ENCODE results near the gene ZDHHC7. TPM values are rescaled to one million over a fixed set of nuclear protein-coding genes. Genes with fewer than 3 reads are reported as not detected.
"Not testable (repeated sequence)": the region's sequence is repeated elsewhere in the genome, so short reads cannot be mapped to it uniquely, and the experiment has no call there.

The ZDHHC7 gene
- total RNA-seq, 4 donors from 2014 or later: 45.9 to 65.5 (median 54.3) TPM

DNA sequence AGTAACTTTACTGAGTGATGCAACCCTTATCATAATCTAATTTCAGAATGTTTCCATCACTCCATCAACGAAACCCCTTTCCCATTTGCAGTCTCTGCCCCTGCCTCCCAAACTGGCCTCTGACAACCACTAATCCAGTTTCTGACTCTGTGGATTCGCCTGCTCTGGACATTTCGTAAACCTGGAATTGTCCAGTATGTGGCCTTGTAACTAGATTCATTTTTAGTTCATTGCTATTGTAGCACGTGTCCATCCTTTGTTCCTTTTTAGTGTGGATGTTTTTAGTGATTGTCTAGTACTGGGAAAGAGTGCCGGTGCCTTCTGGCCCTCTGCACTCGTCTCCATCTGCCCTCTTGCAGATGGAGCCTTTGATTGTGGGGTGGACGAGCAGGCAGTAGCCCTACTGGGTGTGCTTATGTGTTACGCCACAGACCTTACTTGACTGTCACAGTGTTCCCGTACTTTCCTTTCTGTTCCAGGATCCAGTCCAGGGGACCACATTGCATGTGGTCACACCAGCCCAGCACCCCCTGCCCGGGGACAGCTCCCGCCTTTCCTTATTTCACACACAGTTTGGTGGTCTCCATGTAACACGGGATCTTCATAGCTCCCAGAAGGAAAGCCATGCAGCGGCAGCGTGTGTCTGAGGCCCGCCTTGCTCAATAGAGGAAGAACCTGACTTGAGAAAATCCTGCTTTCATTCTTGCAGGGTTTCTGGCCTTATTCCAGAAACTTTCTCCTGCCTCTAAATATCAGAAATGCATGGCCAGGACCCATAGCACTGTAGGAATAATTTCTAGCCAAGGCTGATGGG, 25.1 kb upstream of the ZDHHC7 start:
- H3K27ac ChIP-seq: no peak overlapping the region
- peaks cover 11% of the 10 kb centered on the region for H3K36me3 ChIP-seq
- peaks cover 3% of the 10 kb centered on the region for H3K4me1 ChIP-seq
- no peak overlapping the region for H3K4me3 ChIP-seq
- no peaks in the 10 kb centered on the region for H3K27me3 ChIP-seq
- no peak for DNase-seq (ENCODE audit: low spot score in 2 of 2)
- TF ChIP-seq POLR2A (IDR thresholded peaks at IDR 0.05) (no peak), EP300 (IDR thresholded peaks at IDR 0.05) (no peak), POLR2AphosphoS5 (IDR thresholded peaks at IDR 0.05) (no peak)
- TF ChIP-seq, protein P1, sequence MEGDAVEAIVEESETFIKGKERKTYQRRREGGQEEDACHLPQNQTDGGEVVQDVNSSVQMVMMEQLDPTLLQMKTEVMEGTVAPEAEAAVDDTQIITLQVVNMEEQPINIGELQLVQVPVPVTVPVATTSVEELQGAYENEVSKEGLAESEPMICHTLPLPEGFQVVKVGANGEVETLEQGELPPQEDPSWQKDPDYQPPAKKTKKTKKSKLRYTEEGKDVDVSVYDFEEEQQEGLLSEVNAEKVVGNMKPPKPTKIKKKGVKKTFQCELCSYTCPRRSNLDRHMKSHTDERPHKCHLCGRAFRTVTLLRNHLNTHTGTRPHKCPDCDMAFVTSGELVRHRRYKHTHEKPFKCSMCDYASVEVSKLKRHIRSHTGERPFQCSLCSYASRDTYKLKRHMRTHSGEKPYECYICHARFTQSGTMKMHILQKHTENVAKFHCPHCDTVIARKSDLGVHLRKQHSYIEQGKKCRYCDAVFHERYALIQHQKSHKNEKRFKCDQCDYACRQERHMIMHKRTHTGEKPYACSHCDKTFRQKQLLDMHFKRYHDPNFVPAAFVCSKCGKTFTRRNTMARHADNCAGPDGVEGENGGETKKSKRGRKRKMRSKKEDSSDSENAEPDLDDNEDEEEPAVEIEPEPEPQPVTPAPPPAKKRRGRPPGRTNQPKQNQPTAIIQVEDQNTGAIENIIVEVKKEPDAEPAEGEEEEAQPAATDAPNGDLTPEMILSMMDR (IDR thresholded peaks at IDR 0.05): no peak
- 90% methylated on average over 15 of the region's 15 CpGs for WGBS
- H3K9me3 ChIP-seq: no peaks in the 10 kb centered on the region

DNA sequence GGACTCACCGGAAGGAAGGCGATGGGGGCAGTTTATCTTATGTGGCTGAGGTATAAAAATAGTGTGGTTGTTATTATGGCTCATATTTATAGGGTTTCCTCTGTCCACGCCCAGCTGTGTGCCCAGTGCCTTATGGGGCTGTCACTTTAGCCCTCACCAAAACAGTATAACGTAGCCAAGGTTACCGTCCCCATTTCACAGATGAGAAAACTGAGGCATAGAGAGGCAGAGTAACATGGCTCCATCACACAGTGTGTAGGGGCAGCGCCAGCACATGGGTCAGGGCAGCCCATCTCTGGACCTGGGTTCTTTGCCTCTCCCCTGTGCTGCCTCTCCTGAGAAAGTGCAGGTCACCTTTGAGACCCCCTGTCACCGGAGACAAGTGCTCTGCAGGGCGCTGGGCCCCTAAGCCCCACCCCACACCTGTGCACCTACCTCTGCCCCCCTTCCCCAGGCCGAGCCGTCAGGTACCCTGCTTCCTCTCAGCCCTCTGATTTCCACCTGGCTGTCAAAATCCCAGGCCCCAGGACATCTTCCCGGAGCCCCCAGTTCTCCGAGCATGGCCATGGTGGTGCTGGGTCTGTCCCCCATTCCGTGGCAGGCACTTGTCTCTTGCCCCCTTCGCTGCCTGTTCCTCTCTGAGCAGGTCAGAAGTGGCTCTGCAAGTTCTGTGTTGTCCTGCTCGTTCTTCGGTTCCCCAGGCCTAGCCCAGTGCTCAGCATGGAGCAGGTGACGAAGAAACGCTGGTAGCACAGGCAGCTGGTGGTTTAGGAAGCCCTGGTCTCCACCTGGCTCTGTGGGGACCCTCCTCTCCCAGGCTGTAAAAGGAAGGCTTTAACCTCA, 23.5 kb upstream of the ZDHHC7 start:
- no peaks in the 10 kb centered on the region for H3K27me3 ChIP-seq
- H3K27ac ChIP-seq: no peak overlapping the region
- TF ChIP-seq, protein P1 (IDR thresholded peaks at IDR 0.05): no peak
- TF ChIP-seq EP300 (IDR thresholded peaks at IDR 0.05) (no peak), POLR2A (IDR thresholded peaks at IDR 0.05) (no peak), POLR2AphosphoS5 (IDR thresholded peaks at IDR 0.05) (no peak)
- 84% methylated on average over 18 of the region's 18 CpGs for WGBS
- DNase-seq (ENCODE audit: low spot score in 2 of 2): no peak
- peaks cover 11% of the 10 kb centered on the region for H3K36me3 ChIP-seq
- no peaks in the 10 kb centered on the region for H3K9me3 ChIP-seq
- no peak overlapping the region for H3K4me3 ChIP-seq
- H3K4me1 ChIP-seq: peaks cover 12% of the 10 kb centered on the region

DNA sequence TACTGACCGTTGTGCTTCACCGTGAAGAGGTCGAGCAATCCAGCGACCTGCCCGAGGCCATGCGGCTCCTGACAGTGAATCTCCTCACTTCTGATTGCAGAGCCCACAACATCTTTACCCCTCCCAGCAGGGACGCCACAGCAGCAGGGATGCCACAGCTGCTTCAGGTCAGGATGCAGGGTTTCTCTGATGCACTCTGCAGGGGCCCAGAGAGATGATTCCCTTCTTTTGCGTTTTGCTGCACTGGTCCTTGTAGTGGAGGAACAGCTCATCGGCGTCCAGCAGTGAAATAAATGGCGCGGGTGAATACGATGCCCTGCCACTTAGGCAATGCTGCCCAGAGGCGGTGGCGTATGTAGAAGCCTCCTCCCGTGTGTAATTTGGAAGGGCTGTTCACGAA, 21.8 kb upstream of the ZDHHC7 start:
- no peaks in the 10 kb centered on the region for H3K27me3 ChIP-seq
- H3K4me3 ChIP-seq: no peak overlapping the region
- WGBS: 92% methylated on average over 17 of the region's 17 CpGs
- no peaks in the 10 kb centered on the region for H3K9me3 ChIP-seq
- H3K27ac ChIP-seq: no peak overlapping the region
- TF ChIP-seq, protein P1 (IDR thresholded peaks at IDR 0.05): no peak
- TF ChIP-seq EP300 (IDR thresholded peaks at IDR 0.05) (no peak), POLR2AphosphoS5 (IDR thresholded peaks at IDR 0.05) (no peak), POLR2A (IDR thresholded peaks at IDR 0.05) (no peak)
- peaks cover 29% of the 10 kb centered on the region for H3K4me1 ChIP-seq
- H3K36me3 ChIP-seq: peaks cover 11% of the 10 kb centered on the region
- no peak for DNase-seq (ENCODE audit: low spot score in 2 of 2)

GRCh38 chr16:85032187-85032586, 20.9 kb upstream of the ZDHHC7 start:
- Histone ChIP-seq H3K36me3 (peaks cover 11% of the 10 kb centered on the region), H3K4me1 (peaks cover 34% of the 10 kb centered on the region)
- not testable (repeated sequence) for H3K9me3 ChIP-seq; H3K27me3 ChIP-seq; H3K4me3 ChIP-seq; DNase-seq (ENCODE audit: low spot score in 2 of 2); H3K27ac ChIP-seq
- 94% methylated on average over 4 of the region's 4 CpGs for WGBS

GRCh38 chr16:85031451-85031850, 20.1 kb upstream of the ZDHHC7 start:
- Histone ChIP-seq H3K27me3 (no peaks in the 10 kb centered on the region), H3K4me3 (no peak overlapping the region), H3K27ac (no peak overlapping the region), H3K4me1 (peaks cover 39% of the 10 kb centered on the region), H3K36me3 (peaks cover 11% of the 10 kb centered on the region), H3K9me3 (no peaks in the 10 kb centered on the region)
- TF ChIP-seq EP300 (IDR thresholded peaks at IDR 0.05): no peak
- TF ChIP-seq, protein P1 (IDR thresholded peaks at IDR 0.05): no peak
- no peak for TF ChIP-seq POLR2A (IDR thresholded peaks at IDR 0.05)
- no peak for TF ChIP-seq POLR2AphosphoS5 (IDR thresholded peaks at IDR 0.05)
- 81% methylated on average over 5 of the region's 5 CpGs for WGBS
- no peak for DNase-seq (ENCODE audit: low spot score in 2 of 2)

All from suprapubic skin (tissue), 4 donors.